Left colon (tissue), 2 donors: Measurements from ENCODE around the gene SCRN2. TPM values are rescaled to one million over a fixed set of nuclear protein-coding genes. Genes with fewer than 3 reads are reported as not detected.
A peak's percentile ranks its signal among the peaks of the same experiment; 100 is the strongest.

Experiments used
- ATAC-seq: fragments of 200-7000 bp; cut with Tn5 transposase; one replicate; pipeline ENCODE4 v1.9.1; 2020; ENCODE audit warnings: mild to moderate bottlenecking, moderate library complexity
- DNase-seq, 2 donors: peaks; one replicate each; pipeline ENCODE4 v3.0.0-alpha.2; 2020
- intact Hi-C, 2 donors: fragments of 100-400 bp; cut with DNase I in 1 of 2; cut with micrococcal nuclease in 1 of 2; formaldehyde crosslinking; loops; one replicate each; pipeline versions ENCODE4 v1.11.2 to v1.14.0; 2022; cut with DNase I, micrococcal nuclease
- total RNA-seq, 2 donors: library from RNA; stranded (reverse); fragmentation: NEBNext Ultra II Directional; extraction: Animal tissue kit (Norgen Biotek cat#: 25700); gene quantifications; one replicate each; pipeline ENCODE4 v1.2.1, GENCODE V29; 2021
- donor health status: DM: no; HTN: no; CAD: no.
- donor health status: DM: yes; HTN: yes; CAD: no.

SCRN2 gene
- total RNA-seq, 2 donors from 2014 or later, result 51.0 to 53.7 TPM

- DNase-seq, result no peak
- intact Hi-C loops, result no loop called here
- ATAC-seq, result no peak
Measured at GRCh38 chr17:47792979-47793378, 48.1 kb downstream of the SCRN2 start.

GRCh38 chr17:47792457-47792856, 48.6 kb downstream of the SCRN2 start:
- DNase-seq (no peak), ATAC-seq (no peak)
- intact Hi-C loops, result no loop called here

GRCh38 chr17:47791025-47791424, 50.0 kb downstream of the SCRN2 start:
- no peak for DNase-seq
- no peak for ATAC-seq
- intact Hi-C loops, result no loop called here

- peak in 1 of 2 donors; percentile 50 for DNase-seq
- intact Hi-C loops, result loop anchor here in 1 of 2 donors (10.0 kb wide), 1 partner anchor 125 kb away; no protein-coding TSS in a partner anchor
- ATAC-seq, result peak; percentile 90
Measured at GRCh38 chr17:47789611-47790561, 51.2 kb downstream of the SCRN2 start.

Other genes starting within 250 kb of the SCRN2 start
- gene KPNB1, start 191.4 kb downstream of the SCRN2 start, total RNA-seq, result 100 to 1,000 TPM; 176 to 228 TPM
- gene TBKBP1, start 147.1 kb downstream of the SCRN2 start, total RNA-seq, result 1 to 10 TPM; 1.5 to 3.8 TPM
- gene TBX21, start 108.0 kb downstream of the SCRN2 start, total RNA-seq, result under 1 TPM; 0.34 to 0.56 TPM
- 10 to 100 TPM; 58.9 to 87.0 TPM for gene OSBPL7, start 19.5 kb downstream of the SCRN2 start, total RNA-seq
- 10 to 100 TPM; 31.5 to 37.5 TPM for gene MRPL10, start 9.7 kb downstream of the SCRN2 start, total RNA-seq
- gene LRRC46, start 9.6 kb downstream of the SCRN2 start, total RNA-seq, result under 1 TPM in 1 of 2 donors, not detected in 1; 0.42 TPM
- gene SP6, start 9.9 kb upstream of the SCRN2 start, total RNA-seq, result 10 to 100 TPM in 1 of 2 donors, 1 to 10 TPM in 1; 4.4 to 20.5 TPM
- 10 to 100 TPM; 21.7 to 22.3 TPM for gene SP2, start 55.0 kb upstream of the SCRN2 start, total RNA-seq
- 10 to 100 TPM; 24.9 to 26.0 TPM for gene PNPO, start 100.3 kb upstream of the SCRN2 start, total RNA-seq
- 100 to 1,000 TPM; 237 to 279 TPM for gene PRR15L, start 116.6 kb upstream of the SCRN2 start, total RNA-seq
- 100 to 1,000 TPM; 136 to 187 TPM for gene CDK5RAP3, start 129.8 kb upstream of the SCRN2 start, total RNA-seq
- 1 to 10 TPM; 7.1 to 8.7 TPM for gene COPZ2, start 196.5 kb upstream of the SCRN2 start, total RNA-seq
- gene NFE2L1, start 207.1 kb upstream of the SCRN2 start, total RNA-seq, result 100 to 1,000 TPM; 223 to 245 TPM